ENCODE measurements around the gene ZBTB20.
"Not testable (repeated sequence)": the region's sequence is repeated elsewhere in the genome, so short reads cannot be mapped to it uniquely, and the experiment has no call there.

The ZBTB20 gene

GRCh38 chr3:114714237-114714636 lies 432.9 kb downstream of the ZBTB20 start:
- DNase-seq (ENCODE audit: low read depth), result no peak

GRCh38 chr3:114712728-114713492 lies 434.2 kb downstream of the ZBTB20 start:
- DNase-seq (ENCODE audit: low read depth), result no peak

GRCh38 chr3:114711321-114711886 lies 435.7 kb downstream of the ZBTB20 start:
- DNase-seq (ENCODE audit: low read depth), result no peak

GRCh38 chr3:114709102-114709501 lies 438.0 kb downstream of the ZBTB20 start:
- DNase-seq (ENCODE audit: low read depth), result no peak

- DNase-seq (ENCODE audit: low read depth), result no peak
Measured at GRCh38 chr3:114707252-114707860, 439.7 kb downstream of the ZBTB20 start.

DNA sequence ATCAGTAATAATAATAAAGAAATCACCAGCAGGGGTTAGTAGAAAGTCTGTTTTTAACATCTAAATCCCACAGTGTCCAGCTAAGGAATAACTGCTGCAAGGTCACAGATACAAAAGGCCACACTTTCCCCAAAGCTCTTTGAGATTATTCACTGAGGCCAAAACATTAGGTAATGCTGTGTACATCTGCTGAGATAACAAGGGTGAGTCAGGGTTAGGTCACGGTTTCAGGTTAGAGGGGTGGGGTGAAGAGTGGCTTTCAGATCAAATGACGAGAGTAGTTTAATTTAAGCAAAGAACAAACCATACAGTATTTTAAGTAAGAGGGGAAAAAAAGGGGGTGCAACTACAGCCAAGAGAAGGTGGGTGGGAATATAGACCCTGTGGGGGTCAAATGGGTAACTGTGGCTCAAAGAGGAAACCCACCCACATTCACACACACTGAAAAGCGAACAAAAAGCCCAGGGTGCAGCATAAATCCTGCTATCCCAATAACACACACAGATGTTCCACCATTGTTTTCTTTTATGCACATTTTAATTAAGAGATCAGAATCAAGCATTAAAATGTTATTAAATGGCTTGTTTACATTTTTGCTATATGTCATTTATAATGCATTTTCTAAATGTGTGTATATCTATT lies 440.4 kb downstream of the ZBTB20 start:
- no peak for DNase-seq (ENCODE audit: low read depth)

GRCh38 chr3:114700637-114701234 lies 446.4 kb downstream of the ZBTB20 start:
- no peak for DNase-seq (ENCODE audit: low read depth)

GRCh38 chr3:114698146-114699105 lies 448.7 kb downstream of the ZBTB20 start:
- DNase-seq (ENCODE audit: low read depth), result no peak

GRCh38 chr3:114697401-114697800 lies 449.7 kb downstream of the ZBTB20 start:
- DNase-seq (ENCODE audit: low read depth), result no peak

DNA sequence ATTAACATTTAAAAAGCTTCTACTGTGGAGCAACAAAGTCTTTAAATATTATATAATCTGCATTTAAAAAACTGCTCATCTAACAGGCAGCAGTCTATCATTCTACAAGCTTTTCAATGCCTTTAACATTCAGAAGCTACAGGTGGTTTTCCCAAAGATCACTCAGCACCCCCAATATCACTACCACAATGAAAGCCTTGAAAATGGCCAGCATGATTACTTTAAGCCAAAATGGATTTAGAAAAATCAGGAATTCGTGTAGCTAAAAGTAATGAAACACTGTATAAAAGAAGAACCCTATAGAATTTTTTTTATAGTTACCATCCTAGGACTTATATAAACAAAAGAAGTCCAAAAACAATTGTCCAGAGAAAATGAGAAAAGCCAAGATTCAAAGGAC lies 452.8 kb downstream of the ZBTB20 start:
- no peak for DNase-seq (ENCODE audit: low read depth)

GRCh38 chr3:114691871-114692270 lies 455.2 kb downstream of the ZBTB20 start:
- DNase-seq (ENCODE audit: low read depth), result no peak

- no peak for DNase-seq (ENCODE audit: low read depth)
Measured at GRCh38 chr3:114690911-114691310, 456.2 kb downstream of the ZBTB20 start.

DNA sequence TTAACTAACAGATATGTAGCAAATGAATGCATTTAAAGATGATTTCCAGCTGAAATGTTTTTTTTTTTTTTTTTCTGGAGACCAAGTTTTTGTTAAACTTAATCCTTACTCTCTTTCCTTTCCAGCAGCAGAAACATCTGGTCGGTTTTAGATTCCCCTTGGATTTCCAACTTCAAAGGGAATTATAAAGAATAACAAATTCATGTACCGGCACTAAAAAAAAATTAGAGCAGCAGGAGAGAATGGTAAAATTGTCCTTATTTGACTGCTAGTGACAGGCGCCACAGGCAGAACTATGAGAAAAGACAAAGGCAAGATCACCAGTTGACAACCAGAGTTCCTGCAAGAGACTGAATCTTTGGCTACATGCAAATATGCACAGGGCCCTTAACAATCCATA lies 459.9 kb downstream of the ZBTB20 start:
- no peak for DNase-seq (ENCODE audit: low read depth)

DNA sequence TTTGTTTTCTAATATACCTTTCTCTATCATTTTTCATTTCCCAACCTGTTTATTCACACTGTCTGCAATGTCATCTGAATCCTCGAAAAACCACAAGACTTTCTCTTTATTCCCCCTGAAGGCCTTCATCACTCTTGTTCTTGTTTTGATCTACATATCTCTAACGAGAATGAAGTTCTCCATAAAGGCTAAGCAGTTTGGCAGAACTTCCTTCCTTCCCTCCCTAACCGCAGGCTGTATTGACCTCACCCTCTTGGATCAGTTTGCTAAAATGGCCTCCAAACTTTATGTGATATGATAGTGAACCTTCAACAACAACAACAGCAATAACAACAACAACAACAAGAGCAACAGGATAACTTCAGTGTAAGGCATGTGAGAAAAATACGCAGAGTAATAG lies 460.5 kb downstream of the ZBTB20 start:
- no peak for DNase-seq (ENCODE audit: low read depth)

- DNase-seq (ENCODE audit: low read depth), result no peak
Measured at GRCh38 chr3:114685161-114685560, 461.9 kb downstream of the ZBTB20 start.

GRCh38 chr3:114680299-114680698 lies 466.8 kb downstream of the ZBTB20 start:
- DNase-seq (ENCODE audit: low read depth), result no peak

- not testable (repeated sequence) for DNase-seq (ENCODE audit: low read depth)
Measured at GRCh38 chr3:114679773-114680172, 467.3 kb downstream of the ZBTB20 start.

DNA sequence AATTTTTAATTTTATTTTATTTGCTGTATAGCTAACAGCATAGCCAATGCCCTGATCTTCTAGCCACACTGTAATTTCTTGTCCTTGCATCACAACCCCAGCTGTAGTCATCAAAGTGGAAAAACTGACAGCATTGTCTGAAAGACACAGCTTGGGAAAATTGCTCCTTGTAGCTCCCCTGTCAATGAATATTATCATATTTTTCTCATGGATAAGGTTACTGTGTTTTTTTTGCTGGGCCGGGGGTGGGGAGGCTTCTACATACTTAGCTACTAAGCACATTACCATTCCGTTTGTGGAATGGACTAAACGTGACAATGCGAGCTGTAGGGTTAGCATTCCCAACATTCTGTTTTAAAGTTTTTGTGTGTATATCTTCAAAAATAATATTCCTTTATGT lies 472.0 kb downstream of the ZBTB20 start:
- no peak for DNase-seq (ENCODE audit: low read depth)

DNA sequence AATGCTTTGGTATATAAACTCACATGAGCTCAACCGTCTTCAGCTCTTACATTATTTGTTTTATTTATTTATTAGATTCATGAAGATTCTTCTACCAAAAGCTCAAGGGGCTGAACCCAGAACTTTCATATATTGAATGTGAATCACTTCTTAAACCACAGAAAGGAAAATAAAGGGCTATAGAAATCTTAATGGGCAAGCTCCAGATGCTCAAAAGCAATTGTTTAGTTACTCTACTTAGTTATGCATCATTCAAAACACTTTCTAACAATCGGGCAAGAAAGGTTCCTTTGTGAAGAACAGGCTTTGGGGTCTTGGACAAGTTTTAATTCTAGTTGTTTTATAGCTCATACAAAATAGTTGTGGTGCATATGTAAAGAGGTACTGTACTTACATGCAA lies 473.1 kb downstream of the ZBTB20 start:
- no peak for DNase-seq (ENCODE audit: low read depth)

DNA sequence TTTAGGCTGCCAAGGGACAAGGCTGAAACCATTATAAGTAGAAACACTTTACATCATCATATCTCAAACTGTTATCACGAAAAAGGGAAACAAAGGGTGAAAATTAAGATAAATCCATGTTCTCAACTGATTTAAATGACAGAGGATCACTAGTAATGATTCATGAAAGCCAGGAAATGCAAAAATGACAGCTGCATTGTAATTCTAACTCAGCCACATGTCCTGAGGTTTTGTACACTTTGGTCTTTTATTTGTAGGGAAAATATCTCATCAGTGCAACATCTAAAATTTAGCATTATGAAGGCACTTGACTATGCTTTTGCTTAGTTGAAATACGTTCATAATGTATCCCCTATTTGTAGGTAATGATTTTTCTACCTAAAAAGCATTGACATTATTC lies 473.6 kb downstream of the ZBTB20 start:
- no peak for DNase-seq (ENCODE audit: low read depth)

GRCh38 chr3:114672692-114673447 lies 474.2 kb downstream of the ZBTB20 start:
- no peak for DNase-seq (ENCODE audit: low read depth)
